HCT116 (cell line): ENCODE results near the gene FARP1. TPM values are rescaled to one million over a fixed set of nuclear protein-coding genes. Genes with fewer than 3 reads are reported as not detected.

Experiments
- ATAC-seq: fragments of 200-7000 bp; cut with Tn5 transposase; 2 replicates; pipeline ENCODE4 v1.9.1; 2020; ENCODE audit warnings: mild to moderate bottlenecking, moderate library complexity
- BruUV-seq: library from RNA; stranded (reverse); fragments of 400-500 nt; replicated peaks from 2 replicates; lab custom pipeline; 2021; lab: Mats Ljungman, UMichigan
- CTCF ChIA-PET: fragments of 300-600 bp; sonication (Branson Sonifier 250); formaldehyde crosslinking; loops from one replicate; lab custom pipeline; 2021; ENCODE audit warnings: antibody characterized with exemption; lab: Charles Lee
- POLR2A ChIA-PET: fragments of 300-600, 350-600 bp; sonication (Branson Sonifier 250); formaldehyde crosslinking; loops from one replicate; lab custom pipeline; 2021; ENCODE audit warnings: antibody characterized with exemption; lab: Charles Lee
- RAD21 ChIA-PET, 2 experiments: fragments of 300-600 bp; sonication (Branson Sonifier 250); formaldehyde crosslinking; loops; one replicate each; lab custom pipeline; 2023; ENCODE audit warnings: low total read pairs in 2 of 2; ENCODE audit not compliant: uncharacterized antibody in 2 of 2, unreplicated experiment in 2 of 2, low non-redundant PET in 1 of 2; lab: Charles Lee
- DNase-seq: peaks from one replicate; pipeline ENCODE4 v3.0.0-alpha.2; 2010; ENCODE audit warnings: low read depth, low spot score
- H2AFZ ChIP-seq: fragments of 200-600 bp; shearing (Covaris generic), sonication (generic); 2 replicates; pipeline ENCODE4 v1.6.1; 2017; ENCODE audit warnings: low read depth, mixed run types, mixed read lengths, antibody characterized with exemption, low read length; ENCODE audit not compliant: poor library complexity, severe bottlenecking
- H3K27ac ChIP-seq: 2 replicates; pipeline ENCODE4 v1.5.1; 2012; ENCODE audit warnings: low read depth, low read length
- H3K27me3 ChIP-seq: fragments of 200-600 bp; sonication (generic); 2 replicates; pipeline ENCODE4 v1.6.1; 2016; ENCODE audit warnings: mixed run types, low read length, mixed read lengths; ENCODE audit not compliant: insufficient read depth
- H3K36me3 ChIP-seq, 2 experiments: fragments of 200-500 bp in 1 of 2; fragments of 200-600 bp in 1 of 2; sonication (Bioruptor generic) in 1 of 2; sonication (generic) in 1 of 2; 2 replicates each; pipeline versions ENCODE4 v1.5.1 to v1.6.1; 2014 to 2016; ENCODE audit warnings: low read length in 2 of 2, inconsistent platforms in 1 of 2, mixed read lengths in 1 of 2, mixed run types in 1 of 2; ENCODE audit not compliant: insufficient read depth in 2 of 2, control insufficient read depth in 1 of 2
- H3K4me1 ChIP-seq, 2 experiments: fragments of 200-600 bp in 1 of 2; sonication (generic) in 1 of 2; 2 replicates each; pipeline versions ENCODE4 v1.5.1 to v1.6.1; 2012 to 2017; ENCODE audit warnings: low read length in 2 of 2, inconsistent platforms in 1 of 2, mild to moderate bottlenecking in 1 of 2, mixed read lengths in 1 of 2, mixed run types in 1 of 2, moderate library complexity in 1 of 2; ENCODE audit not compliant: insufficient read depth in 2 of 2, control insufficient read depth in 1 of 2
- H3K4me2 ChIP-seq: fragments of 200-600 bp; sonication (generic); 2 replicates; pipeline ENCODE4 v1.6.1; 2017; ENCODE audit warnings: mixed run types, low read length, mixed read lengths
- H3K4me3 ChIP-seq, 2 experiments: fragments of 200-600 bp in 1 of 2; sonication (generic) in 1 of 2; replicated peaks in 1 of 2; 2 replicates each; pipeline ENCODE4 v1.5.1; 2011 to 2016; ENCODE audit warnings: low read length in 2 of 2, control low read depth in 1 of 2, low read depth in 1 of 2, mild to moderate bottlenecking in 1 of 2, mixed read lengths in 1 of 2, mixed run types in 1 of 2
- H3K79me2 ChIP-seq: fragments of 200-600 bp; sonication (generic); 2 replicates; pipeline ENCODE4 v1.6.1; 2017; ENCODE audit warnings: mild to moderate bottlenecking, mixed run types, low read length, moderate library complexity, mixed read lengths; ENCODE audit not compliant: insufficient read depth
- H3K9ac ChIP-seq: fragments of 200-600 bp; sonication (generic); 2 replicates; pipeline ENCODE4 v1.6.1; 2016; ENCODE audit warnings: low read length, mixed read lengths
- H3K9me2 ChIP-seq: fragments of 200-600 bp; sonication (generic), shearing (Covaris generic); 2 replicates; pipeline ENCODE4 v1.6.1; 2017; ENCODE audit warnings: mixed run types, mild to moderate bottlenecking, moderate library complexity; ENCODE audit not compliant: insufficient read depth
- H3K9me3 ChIP-seq, 2 experiments: fragments of 200-500 bp in 1 of 2; fragments of 200-600 bp in 1 of 2; sonication (Bioruptor generic) in 1 of 2; sonication (generic) in 1 of 2; 2 replicates each; pipeline ENCODE4 v1.6.1; 2014 to 2017; ENCODE audit warnings: low read length in 2 of 2, mixed read lengths in 2 of 2, inconsistent platforms in 1 of 2, low read depth in 1 of 2, mild to moderate bottlenecking in 1 of 2, mixed run types in 1 of 2, moderate library complexity in 1 of 2; ENCODE audit not compliant: control insufficient read depth in 1 of 2, insufficient read depth in 1 of 2
- H4K20me1 ChIP-seq: fragments of 200-600 bp; sonication (generic), shearing (Covaris generic); 2 replicates; pipeline ENCODE4 v1.6.1; 2017; ENCODE audit warnings: mixed run types, mild to moderate bottlenecking, moderate library complexity; ENCODE audit not compliant: insufficient read depth
- CBX3 ChIP-seq: IDR thresholded peaks from 2 replicates; pipeline ENCODE4 v1.6.1; 2012; ENCODE audit warnings: low read depth
- CEBPB ChIP-seq: IDR thresholded peaks from 2 replicates; pipeline ENCODE4 v1.6.1; 2012; ENCODE audit warnings: low read depth
- CTCF ChIP-seq, 3 experiments: fragments of 200-600 bp in 1 of 3; sonication (generic) in 1 of 3; IDR thresholded peaks in 2 of 3; conservative IDR thresholded peaks in 1 of 3; 2 replicates each; pipeline ENCODE4 v1.5.1; 2012 to 2017; ENCODE audit warnings: low read depth in 2 of 3, low read length in 2 of 3, antibody characterized with exemption in 1 of 3, borderline replicate concordance in 1 of 3, control low read depth in 1 of 3, mild to moderate bottlenecking in 1 of 3, mixed read lengths in 1 of 3, mixed run types in 1 of 3, moderate library complexity in 1 of 3; ENCODE audit not compliant: insufficient read depth in 1 of 3
- ELF1 ChIP-seq: IDR thresholded peaks from 2 replicates; pipeline ENCODE4 v1.6.1; 2012; ENCODE audit warnings: low read depth, borderline replicate concordance
- EZH2 ChIP-seq: fragments of 200-600 bp; sonication (generic); IDR thresholded peaks from 2 replicates; pipeline ENCODE4 v1.6.1; 2017; ENCODE audit warnings: antibody characterized with exemption, mixed run types
- EZH2phosphoT487 ChIP-seq: fragments of 200-600 bp; IDR thresholded peaks from 2 replicates; pipeline ENCODE4 v1.6.1; 2018; ENCODE audit warnings: antibody characterized with exemption, borderline replicate concordance
- FOSL1 ChIP-seq: IDR thresholded peaks from 2 replicates; pipeline ENCODE4 v1.6.1; 2012; ENCODE audit warnings: low read depth
- JUND ChIP-seq: IDR thresholded peaks from 2 replicates; pipeline ENCODE4 v1.6.1; 2012
- POLR2AphosphoS5 ChIP-seq: IDR thresholded peaks from 2 replicates; pipeline ENCODE4 v1.6.1; 2011; ENCODE audit warnings: mild to moderate bottlenecking, low read depth, low read length, moderate library complexity
- RAD21 ChIP-seq: IDR thresholded peaks from 2 replicates; pipeline ENCODE4 v1.6.1; 2012; ENCODE audit warnings: low read depth, mild to moderate bottlenecking
- SIN3A ChIP-seq: IDR thresholded peaks from 2 replicates; pipeline ENCODE4 v1.6.1; 2012; ENCODE audit warnings: low read depth
- SRF ChIP-seq: IDR thresholded peaks from 2 replicates; pipeline ENCODE4 v1.6.1; 2012; ENCODE audit warnings: low read depth
- TCF7L2 ChIP-seq: IDR thresholded peaks from 2 replicates; pipeline ENCODE4 v1.7.0; 2011; ENCODE audit warnings: borderline replicate concordance, inconsistent platforms; ENCODE audit not compliant: insufficient read depth, insufficient read length; ENCODE audit errors: extremely low read depth
- ZBTB33 ChIP-seq: IDR thresholded peaks from 2 replicates; pipeline ENCODE4 v1.6.1; 2011; ENCODE audit warnings: mild to moderate bottlenecking, low read length, moderate library complexity; ENCODE audit not compliant: insufficient replicate concordance; ENCODE audit errors: extremely low read depth
- ZFX ChIP-seq: fragments of 450-650 bp; IDR thresholded peaks from 2 replicates; pipeline ENCODE4 v1.6.1; 2017
- intact Hi-C: fragments of 100-400 bp; cut with micrococcal nuclease; formaldehyde crosslinking; loops from 2 replicates; pipeline ENCODE4 v1.10.0; 2022
- total RNA-seq: library from RNA; stranded (reverse); gene quantifications from one replicate; pipeline ENCODE4 v1.2.1, GENCODE V29; 2021; ENCODE audit not compliant: unreplicated experiment
- TF ChIP-seq, protein P1 (sequence below): IDR thresholded peaks from 2 replicates; pipeline ENCODE4 v1.6.1; 2012

The FARP1 gene
- total RNA-seq, 1 experiment from 2014 or later = 30.5 TPM

- Histone ChIP-seq H3K9ac (no peak overlapping the region), H3K27me3 (no peaks in the 10 kb centered on the region), H3K79me2 (no peaks in the 10 kb centered on the region), H3K9me2 (no peaks in the 10 kb centered on the region), H3K4me3 (no peak overlapping the region), H2AFZ (no peak overlapping the region), H3K36me3 (no peaks in the 10 kb centered on the region; a peak in 1 of 4 replicates), H3K27ac (no peak overlapping the region), H3K4me2 (no peak overlapping the region), H3K4me1 (no peaks in the 10 kb centered on the region), H3K9me3 (no peaks in the 10 kb centered on the region), H4K20me1 (no peaks in the 10 kb centered on the region)
- ATAC-seq (no peak), DNase-seq (no peak)
- ChIA-PET POLR2A (no interaction called here), CTCF (interaction anchor here (1.0 kb wide), 1 partner anchor 50 kb away, joined by 3 read pairs; no protein-coding TSS in a partner anchor), RAD21 (no interaction called here)
- no TSS peak for BruUV-seq
- intact Hi-C loops = no loop called here
- TF ChIP-seq CBX3 = no peak
- no peak for TF ChIP-seq ELF1
- no peak for TF ChIP-seq FOSL1
- TF ChIP-seq RAD21 = no peak
- no peak for TF ChIP-seq ZBTB33
- no peak for TF ChIP-seq JUND
- TF ChIP-seq SIN3A = no peak
- TF ChIP-seq SRF = no peak
- TF ChIP-seq POLR2AphosphoS5 = no peak
- TF ChIP-seq EZH2 = no peak
- TF ChIP-seq CTCF (IDR thresholded peaks at IDR 0.05 in 2 of 3, conservative IDR thresholded peaks at IDR 0.05 in 1 of 3; ENCODE audit: borderline replicate concordance in 1 of 3, insufficient read depth in 1 of 3, low read depth in 2 of 3, low read length in 2 of 3) = no peak
- TF ChIP-seq EZH2phosphoT487 = no peak
- TF ChIP-seq CEBPB = no peak
- no peak for TF ChIP-seq TCF7L2
- TF ChIP-seq ZFX = no peak
- TF ChIP-seq, protein P1, sequence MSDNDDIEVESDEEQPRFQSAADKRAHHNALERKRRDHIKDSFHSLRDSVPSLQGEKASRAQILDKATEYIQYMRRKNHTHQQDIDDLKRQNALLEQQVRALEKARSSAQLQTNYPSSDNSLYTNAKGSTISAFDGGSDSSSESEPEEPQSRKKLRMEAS = no peak
Observed at GRCh38 chr13:98398581-98398980, 255.7 kb downstream of the FARP1 start.
